Transverse colon (tissue), 3 donors: Measurements from ENCODE around the gene STAC2.

Experiments used
- CTCF ChIP-seq, 5 experiments: fragments of 200-600 bp in 3 of 5; fragments of 450-650 bp in 2 of 5; sonication (generic) in 3 of 5; IDR thresholded peaks; 1 replicate in 2 of 5; 2 replicates in 3 of 5; pipeline ENCODE4 v1.5.1; 2016 to 2017; ENCODE audit warnings: antibody characterized with exemption in 5 of 5, inconsistent platforms in 3 of 5, mild to moderate bottlenecking in 2 of 5, moderate library complexity in 1 of 5
- POLR2A ChIP-seq: fragments of 450-650 bp; IDR thresholded peaks from one replicate; pipeline ENCODE4 v1.6.1; 2016; ENCODE audit warnings: antibody characterized with exemption, mild to moderate bottlenecking, moderate library complexity

GRCh38 chr17:39208893-39209292 lies 16.9 kb downstream of the STAC2 start:
- no peak for TF ChIP-seq CTCF (IDR thresholded peaks at IDR 0.05)
- no peak for TF ChIP-seq POLR2A
